Sciatic nerve (tissue), 2 donors: ENCODE data around the gene PLA2G5. TPM values are rescaled to one million over a fixed set of nuclear protein-coding genes. Genes with fewer than 3 reads are reported as not detected.
"Not testable (repeated sequence)": the region's sequence is repeated elsewhere in the genome, so short reads cannot be mapped to it uniquely, and the experiment has no call there.

Experiments used
- ATAC-seq: fragments of 200-7000 bp; cut with Tn5 transposase; one replicate; pipeline ENCODE4 v1.9.1; 2020; ENCODE audit warnings: mild to moderate bottlenecking, moderate library complexity
- DNase-seq: peaks from one replicate; pipeline ENCODE4 v3.0.0-alpha.2; 2020; ENCODE audit warnings: low spot score
- intact Hi-C: fragments of 100-400 bp; cut with DNase I; formaldehyde crosslinking; loops from one replicate; pipeline ENCODE4 v1.14.2; 2022
- total RNA-seq: library from RNA; stranded (reverse); fragmentation: NEBNext Ultra II Directional; extraction: Animal tissue kit (Norgen Biotek cat#: 25700); gene quantifications from one replicate; pipeline ENCODE4 v1.2.1, GENCODE V29; 2021
- donor health status: DM: no; HTN: no; CAD: no.
- donor health status: DM: no; HTN: no; CAD: no.

Gene PLA2G5
- total RNA-seq, 1 donor from 2014 or later, result 1.3 TPM

- no peak for ATAC-seq
- peak; percentile 44 for DNase-seq
- intact Hi-C loops, result no loop called here
Observed at GRCh38 chr1:20109223-20109856, 39.3 kb downstream of the PLA2G5 start.

GRCh38 chr1:20110679-20111078 lies 40.7 kb downstream of the PLA2G5 start:
- ATAC-seq, result no peak
- peak; percentile 35 for DNase-seq
- intact Hi-C loops, result no loop called here

GRCh38 chr1:20111452-20111851 lies 41.5 kb downstream of the PLA2G5 start:
- ATAC-seq, result no peak
- intact Hi-C loops, result no loop called here
- no peak for DNase-seq

GRCh38 chr1:20112279-20113000 lies 42.4 kb downstream of the PLA2G5 start:
- no peak for ATAC-seq
- peak; percentile 36 for DNase-seq
- intact Hi-C loops, result no loop called here

GRCh38 chr1:20114021-20114648 lies 44.1 kb downstream of the PLA2G5 start:
- ATAC-seq (no peak), DNase-seq (peak; percentile 9)
- intact Hi-C loops, result no loop called here

- ATAC-seq (no peak), DNase-seq (peak; percentile 17)
- intact Hi-C loops, result no loop called here
Observed at GRCh38 chr1:20115479-20115878, 45.5 kb downstream of the PLA2G5 start.

GRCh38 chr1:20115916-20116315 lies 45.9 kb downstream of the PLA2G5 start:
- intact Hi-C loops, result no loop called here

GRCh38 chr1:20117236-20117635 lies 47.2 kb downstream of the PLA2G5 start:
- ATAC-seq (no peak), DNase-seq (no peak)
- intact Hi-C loops, result no loop called here

More at GRCh38 chr1:20115916-20116315, 45.9 kb downstream of the PLA2G5 start:
- ATAC-seq, result no peak
- DNase-seq, result peak; percentile 22

- intact Hi-C loops, result no loop called here
- ATAC-seq (no peak), DNase-seq (peak; percentile 30)
Observed at GRCh38 chr1:20119347-20119746, 49.4 kb downstream of the PLA2G5 start, which contains the start of gene PLA2G2D. PLA2G2D (minus strand) TSS chr1:20119536; CDS start chr1:20119498, 38 bp downstream.

- intact Hi-C loops, result no loop called here
- DNase-seq, result peak; percentile 28
- ATAC-seq, result no peak
Observed at GRCh38 chr1:20120796-20121195, 50.8 kb downstream of the PLA2G5 start.

- ATAC-seq, result no peak
- intact Hi-C loops, result no loop called here
- no peak for DNase-seq
Observed at GRCh38 chr1:20123722-20124455, 53.9 kb downstream of the PLA2G5 start.

- DNase-seq, result peak; percentile 28
- intact Hi-C loops, result no loop called here
- peak; percentile 41 for ATAC-seq
Observed at GRCh38 chr1:20124456-20125057, 54.6 kb downstream of the PLA2G5 start.

- DNase-seq, result peak; percentile 35
- intact Hi-C loops, result no loop called here
- no peak for ATAC-seq
Observed at GRCh38 chr1:20125100-20125499, 55.1 kb downstream of the PLA2G5 start.

- ATAC-seq (no peak), DNase-seq (peak; percentile 27)
- intact Hi-C loops, result no loop called here
Observed at GRCh38 chr1:20126041-20126805, 56.2 kb downstream of the PLA2G5 start.

- peak; percentile 30 for DNase-seq
- intact Hi-C loops, result no loop called here
- no peak for ATAC-seq
Observed at GRCh38 chr1:20126806-20127440, 56.9 kb downstream of the PLA2G5 start.

- DNase-seq, result peak; percentile 12
- ATAC-seq, intact Hi-C loops: not testable (repeated sequence)
Observed at GRCh38 chr1:20130518-20130917, 60.5 kb downstream of the PLA2G5 start.

- intact Hi-C loops, result no loop called here
- ATAC-seq (no peak), DNase-seq (no peak)
Observed at GRCh38 chr1:20134995-20135394, 65.0 kb downstream of the PLA2G5 start.

GRCh38 chr1:20136249-20136648 lies 66.3 kb downstream of the PLA2G5 start:
- DNase-seq (no peak), ATAC-seq (no peak)
- intact Hi-C loops, result no loop called here
